Transverse colon (tissue), 4 donors: ENCODE data around the gene TRIM14.

Experiments
- CTCF ChIP-seq, 5 experiments: fragments of 200-600 bp in 3 of 5; fragments of 450-650 bp in 2 of 5; sonication (generic) in 3 of 5; IDR thresholded peaks; 1 replicate in 2 of 5; 2 replicates in 3 of 5; pipeline ENCODE4 v1.5.1; 2016 to 2017; ENCODE audit warnings: antibody characterized with exemption in 5 of 5, inconsistent platforms in 3 of 5, mild to moderate bottlenecking in 2 of 5, moderate library complexity in 1 of 5
- EP300 ChIP-seq: sonication (generic); formaldehyde crosslinking; IDR thresholded peaks from one replicate; pipeline ENCODE4 v1.6.1; 2017; ENCODE audit warnings: antibody characterized with exemption, low read depth
- POLR2A ChIP-seq: fragments of 450-650 bp; IDR thresholded peaks from one replicate; pipeline ENCODE4 v1.6.1; 2016; ENCODE audit warnings: antibody characterized with exemption, mild to moderate bottlenecking, moderate library complexity
- POLR2AphosphoS5 ChIP-seq, 3 donors: sonication (generic); formaldehyde crosslinking; IDR thresholded peaks; one replicate each; pipeline ENCODE4 v1.6.1; 2016; ENCODE audit warnings: antibody characterized with exemption in 3 of 3

- no peak for TF ChIP-seq CTCF (IDR thresholded peaks at IDR 0.05)
- no peak for TF ChIP-seq POLR2AphosphoS5 (IDR thresholded peaks at IDR 0.05)
- TF ChIP-seq POLR2A = no peak
- TF ChIP-seq EP300 = no peak
These were observed 87.9 kb downstream of the TRIM14 start for GRCh38 chr9:98031169-98031568.
